Measurements from ENCODE around the gene SLC25A41.

Gene SLC25A41

GRCh38 chr19:6433663-6434062 lies at the start of gene SLC25A41:
Gene SLC25A41, minus strand, starts transcription at chr19:6433763. Its CDS starts 70 bp downstream, at chr19:6433693.
- DNase-seq = no peak

- no peak for DNase-seq
These were observed 49.7 kb upstream of the SLC25A41 start for GRCh38 chr19:6483235-6483634.

DNA sequence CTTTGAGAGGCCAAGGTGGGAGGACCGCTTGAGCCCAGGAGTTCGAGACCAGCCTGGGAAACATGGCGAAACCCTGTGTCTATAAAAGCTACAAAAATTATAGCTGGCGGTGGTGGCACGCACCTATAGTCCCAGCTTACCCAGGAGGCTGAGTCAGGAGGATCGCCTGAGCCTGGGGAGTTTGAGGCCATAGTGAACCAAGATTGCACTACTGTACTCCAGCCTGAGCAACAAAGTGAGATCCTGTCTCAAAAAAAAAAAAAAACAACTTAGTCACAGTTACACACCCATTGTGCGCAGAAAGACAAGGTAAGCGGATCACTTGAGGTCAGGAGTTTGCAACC lies 48.8 kb upstream of the SLC25A41 start:
- no peak for DNase-seq

- peak; percentile 65 for DNase-seq
These were observed 48.2 kb upstream of the SLC25A41 start, which contains the start of gene DENND1C for GRCh38 chr19:6481541-6482342. Gene DENND1C, minus strand, starts transcription at chr19:6481787. Its CDS starts 92 bp downstream, at chr19:6481695.

DNA sequence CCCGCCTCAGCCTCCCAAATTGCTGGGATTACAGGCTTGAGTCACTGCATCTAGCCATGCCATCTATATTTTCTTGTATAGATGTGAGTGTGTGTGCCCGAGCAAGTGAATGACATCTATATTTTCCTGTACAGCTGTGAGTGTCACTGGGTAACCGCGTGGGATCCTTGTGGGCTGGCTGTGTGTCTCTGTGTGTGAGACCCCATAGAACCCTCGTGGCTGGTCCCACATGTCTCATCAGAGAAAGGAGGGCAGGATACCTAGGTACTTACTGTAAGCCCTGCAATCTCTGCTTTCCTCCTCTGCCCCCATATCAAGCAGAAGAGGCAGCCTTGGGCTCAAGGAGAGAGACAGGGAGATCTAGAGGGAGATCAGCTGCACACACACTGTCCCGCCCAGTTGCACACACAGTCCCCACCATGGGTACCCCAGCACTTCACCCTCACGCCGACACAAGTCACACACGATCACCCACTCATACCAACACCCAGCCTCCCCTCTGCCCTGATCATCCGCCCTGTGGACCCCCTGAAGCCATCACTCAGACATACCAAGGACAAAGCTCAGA lies 47.4 kb upstream of the SLC25A41 start:
- DNase-seq = no peak

DNA sequence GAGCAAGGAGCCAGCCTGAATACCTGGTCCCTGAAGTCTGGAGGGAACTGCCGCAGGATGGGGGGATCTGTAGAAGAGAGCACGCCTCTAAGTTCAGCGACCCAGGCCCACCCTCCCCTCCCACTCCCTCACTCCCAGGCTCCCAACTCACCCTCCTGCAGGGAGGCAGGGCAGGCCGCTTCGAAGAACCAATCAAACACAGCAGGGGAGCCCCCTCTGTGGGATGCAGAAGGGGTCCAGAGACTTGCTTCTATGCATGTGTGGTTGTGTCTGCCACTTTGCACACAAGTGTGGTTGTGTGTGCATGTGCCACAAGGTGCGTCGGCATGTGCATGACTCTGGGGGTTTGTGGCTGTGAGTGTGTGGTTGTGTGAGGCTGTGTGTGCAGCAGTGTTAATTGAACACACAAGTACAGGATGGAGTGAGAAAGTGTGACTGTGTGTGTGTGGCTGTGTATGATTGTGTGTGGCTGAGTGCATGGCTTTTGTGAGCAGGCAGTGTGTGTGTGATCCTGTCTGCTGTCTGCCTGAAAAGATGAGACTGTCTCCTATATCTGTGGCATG lies 46.4 kb upstream of the SLC25A41 start:
- no peak for DNase-seq

GRCh38 chr19:6478815-6479214 lies 45.3 kb upstream of the SLC25A41 start:
- no peak for DNase-seq

DNA sequence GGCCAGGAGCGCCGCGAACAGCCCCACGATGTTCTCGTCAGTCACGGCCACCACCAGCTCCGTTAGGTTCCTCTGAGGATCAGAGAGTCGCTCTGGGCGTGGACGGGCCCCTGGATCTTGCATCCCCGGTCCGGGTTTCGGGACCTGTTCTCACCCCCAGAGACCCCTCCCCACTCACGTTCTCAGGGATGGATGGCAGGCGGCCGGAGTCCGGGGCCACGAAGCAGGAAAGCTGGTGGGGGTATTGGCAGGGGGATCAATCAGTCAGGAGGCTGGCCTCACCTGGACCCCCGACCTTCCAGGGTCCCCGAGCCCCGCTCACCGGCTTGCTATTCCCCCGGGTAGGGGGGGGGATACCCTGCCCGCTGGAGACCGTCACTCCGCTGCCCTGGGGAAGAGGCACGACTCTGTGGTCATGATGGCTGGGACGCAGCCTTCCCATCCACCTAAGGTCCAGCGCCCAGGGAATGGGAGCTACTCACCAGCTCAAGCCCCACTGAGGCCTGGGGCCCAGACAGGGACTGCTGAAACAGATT lies 43.4 kb upstream of the SLC25A41 start:
- DNase-seq = no peak

GRCh38 chr19:6476155-6476895 lies 42.8 kb upstream of the SLC25A41 start:
- DNase-seq = peak; percentile 96

DNA sequence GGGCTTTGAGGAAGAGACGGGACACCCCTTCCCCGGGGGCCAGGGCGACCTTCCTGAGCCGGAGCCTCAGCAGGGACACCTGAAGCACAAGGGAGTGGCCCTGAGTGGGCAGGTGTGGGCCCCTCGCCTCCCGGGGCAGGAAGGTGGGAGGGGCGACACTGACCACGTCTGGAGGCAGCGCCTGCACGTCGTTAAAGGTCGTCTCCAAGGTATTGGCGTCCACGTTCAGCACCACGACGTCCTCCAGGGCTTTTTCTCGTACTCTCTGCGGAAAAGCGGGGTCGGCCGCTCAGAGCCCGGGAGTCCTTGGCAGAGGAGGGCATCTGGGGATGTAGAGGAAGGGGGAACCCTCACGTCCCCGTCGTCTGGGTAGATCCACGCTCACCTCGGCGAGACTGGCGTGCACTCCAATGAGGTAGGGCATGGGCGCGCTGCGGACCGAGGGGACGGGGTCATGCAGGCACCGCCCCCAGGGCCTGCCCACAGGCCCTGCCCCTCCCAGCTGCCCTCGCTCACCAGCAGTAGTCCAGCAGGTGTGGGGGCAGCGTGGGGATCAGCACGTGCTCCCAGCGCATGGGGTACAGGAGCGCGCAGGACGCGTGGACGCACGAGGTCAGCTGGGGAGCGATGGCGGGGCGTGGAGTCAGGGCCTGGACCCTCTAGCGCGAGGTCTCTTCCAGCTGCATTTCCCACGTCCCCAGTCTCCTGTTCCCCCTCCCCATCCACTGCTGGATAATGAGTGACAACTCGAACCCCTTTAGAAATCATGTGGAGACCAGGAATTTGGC lies 42.0 kb upstream of the SLC25A41 start:
- DNase-seq = peak; percentile 65

- DNase-seq = peak; percentile 80
These were observed 40.1 kb upstream of the SLC25A41 start for GRCh38 chr19:6473647-6474046.

DNA sequence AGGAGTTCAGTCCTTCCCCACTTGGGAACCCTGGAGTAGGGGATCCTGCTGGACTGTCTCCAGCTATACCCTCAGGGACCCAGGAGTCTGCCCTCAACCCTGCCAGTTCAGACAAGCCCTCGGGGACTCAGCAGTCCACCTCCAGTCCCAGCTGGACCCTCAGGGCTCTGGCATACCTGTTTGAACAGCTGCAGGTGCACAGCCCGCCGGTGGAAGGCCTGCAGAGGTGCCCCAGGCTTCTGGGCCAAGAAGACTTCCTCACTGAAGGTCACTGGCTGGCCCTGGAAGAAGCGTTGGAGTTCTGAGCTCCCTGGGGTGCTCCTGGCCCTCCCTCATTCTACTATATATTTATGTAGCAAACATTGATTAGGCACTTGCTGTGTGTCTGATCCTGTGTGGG lies 39.1 kb upstream of the SLC25A41 start:
- peak; percentile 63 for DNase-seq

DNA sequence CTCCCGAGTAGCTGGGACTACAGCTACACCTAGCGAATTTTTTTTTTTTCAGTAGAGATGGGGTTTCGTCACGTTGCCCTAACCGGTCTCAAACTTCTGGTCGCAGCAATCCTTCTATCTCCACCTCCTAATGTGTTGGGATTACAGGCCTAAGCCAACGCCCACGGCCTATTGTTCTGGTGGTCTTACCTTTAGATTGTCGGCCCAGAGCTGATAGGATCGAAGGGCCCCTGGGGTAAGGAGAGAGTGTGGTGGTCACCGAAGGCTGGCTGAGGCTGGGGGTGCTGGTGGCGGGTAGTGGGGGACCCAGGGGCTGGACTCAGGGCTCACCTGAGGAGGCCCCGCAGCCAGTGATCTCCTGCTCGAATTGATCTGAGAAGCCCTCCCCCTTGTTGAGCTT lies 37.5 kb upstream of the SLC25A41 start:
- DNase-seq = no peak

DNA sequence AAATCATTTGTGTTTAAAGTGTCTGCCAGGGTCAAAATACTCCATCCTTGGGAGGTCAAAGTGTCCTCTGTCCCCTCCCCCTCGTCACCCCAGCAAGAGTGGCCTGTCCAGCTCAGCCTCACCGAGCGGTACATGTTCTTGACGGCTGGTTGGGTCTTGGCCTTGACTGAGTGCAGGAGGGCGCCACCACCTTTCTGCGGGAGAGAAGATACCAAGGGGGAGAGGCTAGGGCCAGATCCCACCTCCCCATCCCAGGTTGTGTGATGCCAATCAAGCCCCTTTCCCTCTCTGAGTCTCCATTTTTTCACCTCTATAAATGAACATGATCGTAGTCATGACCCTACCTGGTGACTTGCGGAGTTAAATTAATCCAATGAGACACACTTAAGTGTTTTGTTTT lies 36.6 kb upstream of the SLC25A41 start:
- no peak for DNase-seq

DNA sequence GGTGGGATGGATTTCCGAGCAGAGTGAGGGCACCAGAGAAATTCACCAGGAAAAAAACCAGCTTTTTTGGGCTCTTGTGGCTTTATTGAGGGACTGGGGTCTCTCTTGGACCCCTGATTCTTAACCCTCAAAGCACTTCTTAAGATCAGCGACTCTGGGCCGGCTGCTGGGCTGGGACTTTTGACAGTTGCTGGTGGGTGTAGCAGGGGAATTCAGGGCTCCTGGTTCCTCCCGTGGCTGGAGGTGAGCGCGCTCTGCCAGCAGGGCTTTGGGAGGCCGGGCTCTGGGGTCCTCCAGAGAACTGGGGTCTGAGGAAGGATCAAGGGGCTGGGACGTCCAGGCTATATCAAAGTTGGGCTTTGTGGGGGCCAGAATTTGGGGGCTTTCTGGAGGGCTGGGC lies 33.8 kb upstream of the SLC25A41 start:
- no peak for DNase-seq

DNA sequence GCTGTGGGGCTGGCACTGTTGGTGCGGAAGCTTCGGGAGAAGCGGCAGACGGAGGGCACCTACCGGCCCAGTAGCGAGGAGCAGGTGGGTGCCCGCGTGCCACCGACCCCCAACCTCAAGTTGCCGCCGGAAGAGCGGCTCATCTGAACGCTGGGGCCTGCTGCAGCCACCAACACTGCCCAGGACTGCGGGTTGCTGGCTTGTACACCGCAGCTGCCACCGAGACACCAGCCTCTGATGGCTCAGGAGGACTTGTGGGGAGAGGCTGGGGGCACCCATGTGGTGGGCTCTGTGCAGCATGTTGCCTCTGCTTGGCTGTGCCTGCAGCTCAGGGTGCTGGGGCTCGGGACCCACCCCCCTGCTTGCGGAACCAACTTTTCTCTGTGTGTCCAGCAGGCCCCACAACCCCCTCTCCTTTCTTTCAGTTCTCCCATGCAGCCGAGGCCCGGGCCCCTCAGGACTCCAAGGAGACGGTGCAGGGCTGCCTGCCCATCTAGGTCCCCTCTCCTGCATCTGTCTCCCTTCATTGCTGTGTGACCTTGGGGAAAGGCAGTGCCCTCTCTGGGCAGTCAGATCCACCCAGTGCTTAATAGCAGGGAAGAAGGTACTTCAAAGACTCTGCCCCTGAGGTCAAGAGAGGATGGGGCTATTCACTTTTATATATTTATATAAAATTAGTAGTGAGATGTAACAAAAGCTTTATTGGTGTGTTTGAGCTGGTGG lies 33.1 kb upstream of the SLC25A41 start:
- DNase-seq = no peak

DNA sequence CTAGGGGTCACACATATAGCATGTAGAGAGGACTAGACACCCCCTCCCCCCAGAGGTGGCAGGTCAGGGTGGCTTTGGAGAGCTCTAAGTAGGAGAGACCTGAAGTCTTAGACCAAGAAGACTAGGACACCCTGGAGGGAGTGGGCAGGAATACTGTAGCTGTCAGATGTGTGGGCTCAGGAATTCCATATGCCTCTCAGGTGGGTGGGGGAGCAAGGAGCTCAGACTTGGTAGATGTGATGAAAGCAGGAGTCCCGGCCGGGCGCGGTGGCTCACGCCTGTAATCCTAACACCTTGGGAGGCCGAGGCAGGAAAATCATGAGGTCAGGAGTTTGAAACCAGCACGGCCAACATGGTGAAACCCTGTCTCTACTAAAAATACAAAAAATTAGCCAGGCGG lies 32.1 kb upstream of the SLC25A41 start:
- no peak for DNase-seq

GRCh38 chr19:6465006-6465405 lies 31.4 kb upstream of the SLC25A41 start:
- no peak for DNase-seq

- DNase-seq = peak; percentile 90
These were observed 30.7 kb upstream of the SLC25A41 start, which contains the start of gene CRB3 for GRCh38 chr19:6464070-6464873. Gene CRB3, plus strand, starts transcription at chr19:6464271. Its CDS starts 431 bp downstream, at chr19:6464702.

- DNase-seq = peak; percentile 98
These were observed 26.7 kb upstream of the SLC25A41 start for GRCh38 chr19:6460099-6460884.
